ENCODE measurements around the gene KRT4.

The KRT4 gene

DNA sequence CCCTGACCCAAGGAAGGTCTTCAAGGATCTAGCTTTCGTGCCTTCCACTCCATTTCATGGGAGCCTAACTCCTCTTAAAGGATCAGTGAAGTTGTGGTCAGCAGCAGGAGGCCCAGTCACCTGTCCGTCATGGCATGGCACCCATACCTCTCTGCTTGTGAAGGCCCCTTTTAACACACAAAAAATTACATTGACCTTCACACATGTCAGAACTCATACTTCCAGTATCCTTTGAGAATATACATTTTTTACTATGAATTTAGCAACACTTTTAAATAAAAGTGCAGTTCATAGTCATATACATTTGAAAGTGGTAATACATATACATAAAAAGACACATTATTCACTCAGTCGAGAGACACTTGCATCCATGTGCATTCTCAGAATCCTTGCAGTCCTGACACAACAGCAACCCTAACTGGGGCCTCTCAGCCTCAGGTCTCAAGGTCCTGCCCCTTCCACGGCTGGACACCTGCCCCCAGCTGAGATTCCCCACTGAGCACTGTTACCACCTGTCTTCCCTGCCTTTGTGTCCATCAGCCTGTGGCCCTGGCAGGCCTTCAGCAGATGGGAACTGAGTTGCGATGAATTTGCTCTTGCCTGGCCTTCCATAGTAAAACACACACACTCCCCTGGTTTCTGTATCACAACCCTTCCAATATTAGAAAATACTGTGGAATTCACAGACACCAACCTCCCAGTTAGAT, 14.3 kb downstream of the KRT4 start:
- Histone ChIP-seq H3K56ac (ENCODE audit: low read length) (no peak overlapping the region), H3K4me1 (ENCODE audit: control insufficient read depth, low read depth, low read length) (no peaks in the 10 kb centered on the region), H2BK5ac (ENCODE audit: low read length) (no peak overlapping the region), H3K9ac (ENCODE audit: low read length) (no peak overlapping the region), H3K4ac (ENCODE audit: low read depth, low read length) (no peak overlapping the region), H4K8ac (ENCODE audit: low read depth, low read length) (no peak overlapping the region), H3K4me3 (ENCODE audit: low read length) (no peak overlapping the region), H3K79me1 (ENCODE audit: low read length) (no peaks in the 10 kb centered on the region), H3K27me3 (ENCODE audit: insufficient read depth, low read length, poor library complexity) (no peaks in the 10 kb centered on the region), H3K18ac (ENCODE audit: low read length) (no peak overlapping the region), H3K27ac (ENCODE audit: low read depth, low read length) (no peak overlapping the region), H2AK5ac (ENCODE audit: low read length) (no peak overlapping the region), H3K36me3 (ENCODE audit: control insufficient read depth, insufficient read depth, low read length) (no peaks in the 10 kb centered on the region), H4K5ac (ENCODE audit: low read length) (no peak overlapping the region), H3K23ac (ENCODE audit: low read length) (peak overlapping the region; percentile 9), H3K4me2 (ENCODE audit: low read length) (no peak overlapping the region), H2BK15ac (replicated peaks; ENCODE audit: low read depth) (no peak overlapping the region), H3K79me2 (ENCODE audit: control insufficient read depth, insufficient read depth, low read length) (no peaks in the 10 kb centered on the region), H2BK120ac (ENCODE audit: low read depth, low read length) (no peak overlapping the region)
- no peak for DNase-seq
- WGBS (ENCODE audit: extremely low coverage, insufficient coverage, low lambda C conversion rate), result no CpG with 5 or more reads among the region's 5 CpGs

DNA sequence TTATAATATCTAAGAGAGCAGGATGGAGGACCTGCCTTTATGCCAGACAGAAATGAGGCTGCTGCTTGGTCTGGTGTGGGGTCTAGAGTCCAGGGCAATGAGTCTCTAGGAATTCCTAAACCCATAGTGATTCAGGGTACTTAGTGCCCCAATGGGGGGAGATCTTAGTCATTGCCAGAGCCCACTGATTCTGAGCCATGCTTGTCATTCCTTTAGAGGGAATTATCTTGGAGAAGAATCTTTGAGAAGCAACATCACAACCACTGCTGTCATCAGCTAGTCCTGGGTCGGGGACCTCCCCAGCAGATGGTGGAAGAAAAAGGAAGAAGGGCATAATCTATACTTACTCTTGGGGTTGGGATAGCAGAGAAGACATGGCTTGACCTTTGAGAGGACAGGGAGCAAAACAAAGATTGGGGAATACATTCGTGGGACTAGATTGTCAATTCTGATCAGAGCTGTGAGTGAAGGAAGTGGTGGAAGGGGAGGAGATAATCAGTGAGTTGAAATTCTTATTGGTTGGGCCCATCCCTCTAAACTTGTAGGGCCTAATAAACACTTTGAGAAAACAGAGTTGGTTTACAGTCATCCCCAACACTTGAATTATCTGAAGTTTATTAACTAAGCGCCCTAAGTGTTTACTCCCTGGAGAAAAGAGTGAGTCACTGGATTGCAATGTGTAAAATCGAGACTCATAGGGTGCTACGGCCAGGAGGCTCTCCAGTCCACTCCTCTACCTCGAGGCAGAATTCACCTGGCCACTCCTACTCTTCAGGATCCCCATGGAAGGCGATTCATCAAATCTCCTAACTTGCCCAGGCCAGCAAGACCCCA, 15.0 kb downstream of the KRT4 start:
- Histone ChIP-seq H3K18ac (ENCODE audit: low read length) (no peak overlapping the region), H2BK15ac (replicated peaks; ENCODE audit: low read depth) (no peak overlapping the region), H3K4me3 (ENCODE audit: low read length) (no peak overlapping the region), H3K23ac (ENCODE audit: low read length) (no peak overlapping the region), H3K27me3 (ENCODE audit: insufficient read depth, low read length, poor library complexity) (no peaks in the 10 kb centered on the region), H3K79me1 (ENCODE audit: low read length) (no peaks in the 10 kb centered on the region), H3K4ac (ENCODE audit: low read depth, low read length) (no peak overlapping the region), H2AK5ac (ENCODE audit: low read length) (no peak overlapping the region), H3K27ac (ENCODE audit: low read depth, low read length) (no peak overlapping the region), H3K4me2 (ENCODE audit: low read length) (no peak overlapping the region), H3K4me1 (ENCODE audit: control insufficient read depth, low read depth, low read length) (no peaks in the 10 kb centered on the region), H2BK120ac (ENCODE audit: low read depth, low read length) (no peak overlapping the region), H2BK5ac (ENCODE audit: low read length) (no peak overlapping the region), H3K56ac (ENCODE audit: low read length) (no peak overlapping the region), H3K9ac (ENCODE audit: low read length) (no peak overlapping the region), H4K8ac (ENCODE audit: low read depth, low read length) (no peak overlapping the region), H4K5ac (ENCODE audit: low read length) (no peak overlapping the region), H3K36me3 (ENCODE audit: control insufficient read depth, insufficient read depth, low read length) (no peaks in the 10 kb centered on the region), H3K79me2 (ENCODE audit: control insufficient read depth, insufficient read depth, low read length) (no peaks in the 10 kb centered on the region)
- DNase-seq, result peak; percentile 32
- no CpG with 5 or more reads among the region's 7 CpGs for WGBS (ENCODE audit: extremely low coverage, insufficient coverage, low lambda C conversion rate)

DNA sequence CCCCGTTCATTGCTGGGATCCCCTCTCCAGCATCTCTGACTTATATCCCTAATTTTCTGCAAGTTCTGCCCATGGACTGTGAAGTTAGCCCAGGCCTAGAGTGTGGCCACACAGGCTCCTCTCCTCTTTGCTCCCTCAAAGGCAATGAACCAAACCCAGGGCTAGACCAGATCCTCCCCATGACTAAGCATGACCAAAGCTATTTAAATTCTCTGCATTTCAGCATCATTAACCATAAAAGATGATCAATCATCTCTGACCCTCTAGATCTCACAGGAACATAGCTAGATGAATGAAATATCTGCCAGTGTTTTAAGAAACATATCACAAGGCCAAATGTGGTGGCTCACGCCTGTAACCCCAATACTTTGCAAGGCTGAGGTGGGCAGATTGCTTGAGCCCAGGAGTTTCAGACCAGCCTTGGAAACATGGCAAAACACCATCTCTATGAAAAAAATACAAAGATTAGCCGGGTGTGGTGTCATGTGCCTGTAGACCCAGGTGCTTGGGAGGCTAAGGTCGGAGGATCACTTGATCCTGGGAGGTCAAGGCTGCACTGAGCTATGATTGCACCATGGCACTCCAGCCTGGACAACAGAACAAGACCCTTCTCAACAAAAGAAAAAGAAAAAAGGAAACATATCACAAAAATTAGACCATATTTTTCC, 15.8 kb downstream of the KRT4 start:
- Histone ChIP-seq H3K4me2 (ENCODE audit: low read length) (no peak overlapping the region), H3K4me1 (ENCODE audit: control insufficient read depth, low read depth, low read length) (no peaks in the 10 kb centered on the region), H3K27ac (ENCODE audit: low read depth, low read length) (no peak overlapping the region), H3K23ac (ENCODE audit: low read length) (no peak overlapping the region), H3K4me3 (ENCODE audit: low read length) (no peak overlapping the region), H4K5ac (ENCODE audit: low read length) (no peak overlapping the region), H2AK5ac (ENCODE audit: low read length) (no peak overlapping the region), H3K56ac (ENCODE audit: low read length) (no peak overlapping the region), H3K79me1 (ENCODE audit: low read length) (no peaks in the 10 kb centered on the region), H3K9ac (ENCODE audit: low read length) (no peak overlapping the region), H3K4ac (ENCODE audit: low read depth, low read length) (no peak overlapping the region), H3K27me3 (ENCODE audit: insufficient read depth, low read length, poor library complexity) (no peaks in the 10 kb centered on the region), H3K18ac (ENCODE audit: low read length) (no peak overlapping the region), H3K36me3 (ENCODE audit: control insufficient read depth, insufficient read depth, low read length) (no peaks in the 10 kb centered on the region), H2BK15ac (replicated peaks; ENCODE audit: low read depth) (no peak overlapping the region), H3K79me2 (ENCODE audit: control insufficient read depth, insufficient read depth, low read length) (no peaks in the 10 kb centered on the region), H2BK120ac (ENCODE audit: low read depth, low read length) (no peak overlapping the region), H4K8ac (ENCODE audit: low read depth, low read length) (no peak overlapping the region), H2BK5ac (ENCODE audit: low read length) (no peak overlapping the region)
- WGBS (ENCODE audit: extremely low coverage, insufficient coverage, low lambda C conversion rate), result no CpG with 5 or more reads among the region's 4 CpGs
- no peak for DNase-seq

DNA sequence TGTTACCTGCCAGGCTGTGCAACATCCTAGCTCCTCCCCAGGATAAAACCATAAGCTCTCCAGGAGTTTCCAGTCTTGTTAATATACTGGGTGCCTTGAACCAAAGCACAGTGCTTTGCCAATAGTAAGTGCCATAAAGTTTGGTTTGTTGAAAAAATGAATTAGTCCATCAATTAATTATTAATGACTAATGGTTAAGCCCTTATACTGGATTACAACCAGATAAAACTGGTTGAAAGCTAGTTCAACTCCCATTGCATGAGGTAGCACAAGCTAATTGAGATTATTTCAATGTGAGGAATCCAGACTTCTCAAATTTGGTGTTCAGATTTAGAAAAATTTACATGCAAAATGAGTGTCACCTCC, 16.4 kb downstream of the KRT4 start:
- H3K27me3 ChIP-seq (ENCODE audit: insufficient read depth, low read length, poor library complexity), result no peaks in the 10 kb centered on the region
- no peak overlapping the region for H2AK5ac ChIP-seq (ENCODE audit: low read length)
- no peak overlapping the region for H3K23ac ChIP-seq (ENCODE audit: low read length)
- no peak overlapping the region for H3K27ac ChIP-seq (ENCODE audit: low read depth, low read length)
- H2BK5ac ChIP-seq (ENCODE audit: low read length), result no peak overlapping the region
- H4K5ac ChIP-seq (ENCODE audit: low read length), result no peak overlapping the region
- no peaks in the 10 kb centered on the region for H3K4me1 ChIP-seq (ENCODE audit: control insufficient read depth, low read depth, low read length)
- H3K4me2 ChIP-seq (ENCODE audit: low read length), result no peak overlapping the region
- H2BK120ac ChIP-seq (ENCODE audit: low read depth, low read length), result no peak overlapping the region
- no peaks in the 10 kb centered on the region for H3K79me1 ChIP-seq (ENCODE audit: low read length)
- DNase-seq, result no peak
- no peak overlapping the region for H3K18ac ChIP-seq (ENCODE audit: low read length)
- no peaks in the 10 kb centered on the region for H3K36me3 ChIP-seq (ENCODE audit: control insufficient read depth, insufficient read depth, low read length)
- no peak overlapping the region for H3K56ac ChIP-seq (ENCODE audit: low read length)
- H4K8ac ChIP-seq (ENCODE audit: low read depth, low read length), result no peak overlapping the region
- no peak overlapping the region for H2BK15ac ChIP-seq (replicated peaks; ENCODE audit: low read depth)
- no peak overlapping the region for H3K4me3 ChIP-seq (ENCODE audit: low read length)
- H3K9ac ChIP-seq (ENCODE audit: low read length), result no peak overlapping the region
- H3K79me2 ChIP-seq (ENCODE audit: control insufficient read depth, insufficient read depth, low read length), result no peaks in the 10 kb centered on the region
- no peak overlapping the region for H3K4ac ChIP-seq (ENCODE audit: low read depth, low read length)

DNA sequence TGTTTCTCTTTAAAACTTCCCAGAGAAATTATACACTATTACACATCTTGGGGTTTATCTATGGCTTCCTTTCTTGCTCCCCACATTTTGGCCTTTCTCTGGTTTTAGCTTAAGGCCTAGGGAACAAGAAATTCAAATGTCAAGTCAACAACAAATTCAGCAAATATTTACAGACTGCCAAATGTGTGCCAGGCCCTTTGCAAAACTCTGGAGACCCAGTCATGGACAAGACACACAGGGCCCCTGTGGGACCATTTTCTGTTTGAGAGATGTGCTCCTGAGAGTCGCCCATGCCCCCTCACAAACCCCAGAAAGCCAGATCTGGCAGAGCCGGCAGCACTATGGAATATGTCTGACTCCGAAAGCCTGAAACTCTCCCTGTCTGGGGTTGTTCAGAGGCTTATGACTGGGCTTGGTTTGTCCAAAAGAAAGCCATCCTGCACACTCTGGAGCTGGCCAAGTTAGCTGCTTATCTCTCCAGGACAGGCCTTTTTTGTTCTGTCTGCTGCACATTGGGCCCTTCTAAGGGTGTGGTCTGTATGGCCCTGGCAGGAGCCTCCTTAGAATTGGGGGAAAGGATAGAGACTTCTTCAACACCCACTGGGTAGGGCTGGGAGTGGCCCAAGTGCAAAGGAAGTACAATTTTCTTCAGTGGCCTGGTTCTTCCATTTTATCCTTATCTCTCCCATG, 16.9 kb downstream of the KRT4 start:
- WGBS (ENCODE audit: extremely low coverage, insufficient coverage, low lambda C conversion rate), result no CpG with 5 or more reads among the region's 3 CpGs
- DNase-seq, result no peak
- Histone ChIP-seq H3K27ac (ENCODE audit: low read depth, low read length) (no peak overlapping the region), H3K4me3 (ENCODE audit: low read length) (no peak overlapping the region), H2BK120ac (ENCODE audit: low read depth, low read length) (no peak overlapping the region), H2BK5ac (ENCODE audit: low read length) (no peak overlapping the region), H3K79me2 (ENCODE audit: control insufficient read depth, insufficient read depth, low read length) (no peaks in the 10 kb centered on the region), H3K4ac (ENCODE audit: low read depth, low read length) (no peak overlapping the region), H2BK15ac (replicated peaks; ENCODE audit: low read depth) (no peak overlapping the region), H4K8ac (ENCODE audit: low read depth, low read length) (no peak overlapping the region), H4K5ac (ENCODE audit: low read length) (no peak overlapping the region), H3K9ac (ENCODE audit: low read length) (no peak overlapping the region), H3K27me3 (ENCODE audit: insufficient read depth, low read length, poor library complexity) (no peaks in the 10 kb centered on the region), H3K36me3 (ENCODE audit: control insufficient read depth, insufficient read depth, low read length) (no peaks in the 10 kb centered on the region), H3K56ac (ENCODE audit: low read length) (no peak overlapping the region), H3K18ac (ENCODE audit: low read length) (no peak overlapping the region), H3K79me1 (ENCODE audit: low read length) (no peaks in the 10 kb centered on the region), H3K23ac (ENCODE audit: low read length) (no peak overlapping the region), H3K4me2 (ENCODE audit: low read length) (no peak overlapping the region), H2AK5ac (ENCODE audit: low read length) (no peak overlapping the region), H3K4me1 (ENCODE audit: control insufficient read depth, low read depth, low read length) (no peaks in the 10 kb centered on the region)
